GM19023 (cell line): ENCODE measurements around the gene MAPK6.
"Not testable (repeated sequence)": the region's sequence is repeated elsewhere in the genome, so short reads cannot be mapped to it uniquely, and the experiment has no call there.

Experiments
- ATAC-seq: cut with Tn5 transposase; IDR thresholded peaks from one replicate; pipeline ENCODE4 v1.9.1; 2021; ENCODE audit warnings: mild to moderate bottlenecking, moderate library complexity; ENCODE audit not compliant: unreplicated experiment

MAPK6 gene

DNA sequence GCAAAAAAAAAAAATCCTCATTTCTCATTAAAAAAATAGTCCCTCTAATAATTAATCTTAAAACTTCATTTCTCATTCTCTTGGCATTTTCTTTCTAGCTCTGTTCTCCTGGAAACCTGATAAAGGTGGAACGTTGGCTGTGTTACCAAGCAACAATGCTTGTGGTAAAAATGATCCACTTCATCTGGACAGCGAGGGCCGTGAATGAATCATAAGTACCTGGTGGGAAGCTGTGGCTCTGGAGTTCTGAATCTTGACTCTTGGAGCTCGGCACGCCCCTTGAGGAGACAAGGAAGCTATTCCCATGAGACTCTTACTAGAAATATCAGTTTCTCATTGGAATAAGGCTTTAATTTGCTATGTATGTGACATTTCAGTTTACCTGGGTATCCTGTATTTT is 61.0 kb downstream of the MAPK6 start:
- ATAC-seq = no peak

DNA sequence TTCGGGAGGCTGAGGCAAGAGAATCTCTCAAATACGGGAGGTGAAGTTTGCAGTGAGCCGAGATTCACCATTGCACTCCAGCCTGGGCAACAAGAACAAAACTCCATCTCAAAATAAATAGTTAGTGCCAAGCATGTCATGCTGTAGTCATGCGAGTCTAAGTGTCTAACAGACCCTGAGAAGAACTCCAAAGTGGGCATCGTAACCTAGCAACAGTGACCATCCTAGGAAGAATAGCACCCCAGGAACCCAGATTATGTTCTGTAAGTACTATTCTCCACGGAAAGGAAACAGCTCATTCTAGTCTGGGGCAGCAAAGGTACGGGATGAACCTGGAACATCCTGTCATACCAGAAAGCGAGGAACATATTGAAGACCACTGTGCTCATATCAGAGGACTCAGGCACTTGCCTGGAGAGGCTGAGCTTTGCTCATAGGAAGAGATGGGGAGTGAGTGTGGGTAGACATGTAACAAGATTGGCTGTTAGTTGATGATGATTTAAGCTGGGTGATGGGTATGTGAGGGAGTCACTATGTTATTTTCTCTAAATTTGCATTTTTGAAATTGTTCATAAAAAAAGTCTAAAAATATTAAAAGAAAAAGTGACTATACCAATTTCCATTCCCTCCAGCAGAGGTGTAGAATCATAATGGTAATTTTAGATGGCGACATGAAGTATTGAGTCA is 61.8 kb downstream of the MAPK6 start:
- no peak for ATAC-seq

DNA sequence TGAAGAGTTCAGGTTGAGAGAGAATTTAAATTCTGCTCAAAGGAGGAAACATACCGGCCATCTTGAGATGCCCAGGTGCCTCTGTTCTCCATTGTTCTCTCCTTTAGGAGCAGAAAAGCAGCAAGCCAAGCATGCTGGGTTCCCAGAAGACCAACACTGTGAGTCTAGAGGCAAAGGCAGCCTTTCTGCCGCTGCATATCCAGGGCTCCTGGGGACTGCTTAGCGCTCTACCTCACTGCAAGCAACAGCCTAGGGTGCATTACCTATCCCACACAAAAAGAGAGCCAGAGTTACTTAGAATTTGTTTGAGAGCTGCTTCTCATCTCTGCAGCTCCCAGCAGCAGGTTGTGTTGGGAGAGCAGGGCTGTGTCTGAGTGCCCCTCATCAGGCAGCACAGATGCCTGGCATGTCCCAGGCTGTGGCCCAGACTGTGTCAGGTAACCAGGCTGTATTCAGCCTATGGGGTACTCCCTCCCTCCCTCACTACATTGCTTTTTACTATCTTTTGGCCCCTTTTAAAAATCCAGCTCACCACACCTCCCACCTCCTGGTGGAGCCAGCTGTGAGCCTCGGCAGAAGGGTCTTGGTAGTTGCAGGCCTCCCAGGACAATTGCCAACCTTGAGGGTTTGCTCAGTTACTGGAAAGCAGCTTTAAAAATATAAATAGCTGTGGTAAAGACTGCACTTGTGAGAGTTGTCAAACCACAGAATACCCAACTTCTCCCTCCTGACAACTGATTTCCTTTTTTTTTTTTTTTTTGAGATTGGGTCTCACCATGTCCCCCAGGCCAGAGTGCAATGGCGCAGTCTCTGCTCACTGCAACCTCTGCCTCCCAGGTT is 63.4 kb downstream of the MAPK6 start:
- peak; percentile 68 for ATAC-seq

DNA sequence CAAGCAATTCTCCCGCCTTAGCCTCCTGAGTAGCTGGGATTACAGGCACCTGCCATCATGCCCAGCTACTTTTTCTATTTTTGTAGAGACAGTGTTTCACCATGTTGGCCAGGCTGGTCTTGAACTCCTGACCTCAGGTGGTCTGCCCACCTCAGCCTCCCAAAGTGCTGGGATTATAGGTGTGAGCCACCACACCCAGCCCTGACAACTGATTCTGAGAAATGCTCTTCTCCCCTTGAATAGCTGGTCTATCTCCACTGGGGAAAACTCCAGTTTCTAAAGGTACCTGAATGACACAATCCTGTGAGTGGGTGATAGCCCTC is 64.0 kb downstream of the MAPK6 start:
- ATAC-seq = peak; percentile 13

DNA sequence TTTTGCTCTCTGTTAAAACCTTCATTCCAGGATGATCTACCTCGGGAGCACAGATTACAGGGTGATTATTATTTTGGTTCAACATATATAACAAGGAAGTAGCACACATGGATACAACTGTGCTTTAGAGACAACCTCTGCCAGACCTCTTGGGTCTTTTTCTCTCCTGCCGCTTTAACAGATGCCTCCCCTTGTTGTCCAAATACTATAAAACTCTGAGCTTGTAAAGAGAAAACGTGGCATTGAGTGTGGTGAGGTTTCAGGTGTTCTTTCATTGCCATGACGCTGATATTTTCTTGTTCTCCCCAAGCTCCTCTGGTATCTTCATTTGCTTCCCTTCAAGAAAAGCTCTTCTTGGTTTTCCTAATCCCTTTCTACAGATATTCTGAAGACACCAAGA is 64.6 kb downstream of the MAPK6 start:
- no peak for ATAC-seq

DNA sequence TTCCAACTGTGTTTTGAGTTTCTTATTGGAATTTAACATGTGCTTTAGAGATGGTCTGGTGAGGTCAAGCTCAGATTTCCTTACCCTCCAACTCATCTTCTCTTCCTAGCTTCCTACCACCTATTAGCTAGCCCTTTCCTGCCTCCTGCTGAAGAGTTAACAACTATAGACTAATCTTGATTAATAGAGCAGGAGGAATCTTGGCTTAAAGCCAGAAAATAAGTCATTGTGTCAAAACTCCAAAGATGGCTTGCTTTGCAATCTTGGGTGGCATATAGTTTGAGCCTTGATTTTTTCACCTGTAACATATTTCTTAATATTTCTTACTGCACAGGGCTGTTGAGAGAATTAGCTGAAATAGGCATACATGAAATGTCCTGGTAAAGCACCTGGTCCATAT is 66.3 kb downstream of the MAPK6 start:
- no peak for ATAC-seq

DNA sequence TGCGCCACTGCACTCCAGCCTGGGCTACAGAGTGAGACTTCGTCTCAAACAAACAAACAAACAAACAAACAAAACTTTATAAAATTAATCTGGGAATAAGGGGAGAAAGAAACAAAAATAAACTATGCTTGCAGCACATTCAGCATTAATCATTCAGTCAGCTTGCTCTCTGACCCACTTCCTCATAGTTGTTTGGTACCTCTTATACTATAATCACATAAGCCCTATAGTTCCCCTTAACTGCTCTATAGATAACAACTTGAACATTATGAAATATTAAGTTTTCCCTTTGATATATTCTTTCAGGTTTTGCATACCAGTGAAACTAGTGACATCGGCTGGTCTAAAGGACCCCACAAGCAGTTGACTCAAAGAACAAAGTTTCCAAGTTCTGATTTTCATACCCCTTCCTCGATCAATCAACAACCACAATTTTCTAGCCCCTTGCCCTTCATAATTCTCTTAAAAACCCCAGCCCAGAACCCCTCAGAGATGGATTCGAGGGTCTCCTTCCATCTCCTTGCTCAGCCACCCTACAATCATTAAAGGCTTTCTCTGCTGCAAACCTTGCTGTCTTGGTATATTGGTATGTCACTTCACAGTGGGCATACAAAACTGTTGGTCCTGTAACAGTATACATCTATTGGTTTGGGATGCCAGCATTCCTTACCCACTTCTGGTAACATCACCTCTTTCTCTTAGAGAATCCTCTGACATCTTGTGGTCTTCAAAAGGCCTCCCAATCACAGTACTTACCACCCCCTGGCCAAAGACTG is 67.2 kb downstream of the MAPK6 start:
- no peak for ATAC-seq

DNA sequence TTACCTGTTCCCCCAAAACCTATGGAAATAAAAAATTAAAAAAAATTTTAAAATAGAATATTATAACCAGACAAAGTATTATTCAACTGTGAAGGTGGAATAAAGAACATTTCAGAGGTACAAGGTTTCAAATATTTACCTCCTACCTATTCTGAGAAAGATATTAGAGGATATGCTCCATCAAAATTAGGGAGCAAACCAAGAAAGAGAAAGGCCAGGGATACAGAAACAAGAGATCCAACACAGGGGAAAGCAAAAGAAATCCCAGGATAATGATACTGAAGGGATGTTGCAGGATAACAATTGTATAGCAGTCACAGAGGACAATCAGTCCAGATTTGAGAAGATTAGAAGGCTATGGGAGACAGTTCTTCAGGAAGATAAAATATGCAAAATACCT is 71.2 kb downstream of the MAPK6 start:
- ATAC-seq = no peak

DNA sequence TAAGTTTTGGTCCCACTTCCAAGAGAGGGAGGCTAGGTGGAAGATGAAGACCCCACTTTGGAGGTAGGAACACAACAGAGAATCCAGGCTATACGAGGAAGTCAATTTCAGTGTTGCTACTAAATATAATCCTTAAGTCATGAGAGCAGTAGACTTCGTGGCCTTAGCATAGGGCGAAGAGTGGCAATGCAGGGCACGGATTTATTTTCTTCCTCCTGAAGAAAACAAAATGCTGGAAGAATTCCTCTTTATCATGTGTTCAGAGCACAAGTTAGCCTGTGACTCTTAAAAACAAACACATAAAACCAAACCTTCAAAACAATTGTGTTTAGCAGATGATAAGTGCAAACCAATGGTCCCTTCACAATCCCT is 74.1 kb downstream of the MAPK6 start:
- ATAC-seq = no peak

DNA sequence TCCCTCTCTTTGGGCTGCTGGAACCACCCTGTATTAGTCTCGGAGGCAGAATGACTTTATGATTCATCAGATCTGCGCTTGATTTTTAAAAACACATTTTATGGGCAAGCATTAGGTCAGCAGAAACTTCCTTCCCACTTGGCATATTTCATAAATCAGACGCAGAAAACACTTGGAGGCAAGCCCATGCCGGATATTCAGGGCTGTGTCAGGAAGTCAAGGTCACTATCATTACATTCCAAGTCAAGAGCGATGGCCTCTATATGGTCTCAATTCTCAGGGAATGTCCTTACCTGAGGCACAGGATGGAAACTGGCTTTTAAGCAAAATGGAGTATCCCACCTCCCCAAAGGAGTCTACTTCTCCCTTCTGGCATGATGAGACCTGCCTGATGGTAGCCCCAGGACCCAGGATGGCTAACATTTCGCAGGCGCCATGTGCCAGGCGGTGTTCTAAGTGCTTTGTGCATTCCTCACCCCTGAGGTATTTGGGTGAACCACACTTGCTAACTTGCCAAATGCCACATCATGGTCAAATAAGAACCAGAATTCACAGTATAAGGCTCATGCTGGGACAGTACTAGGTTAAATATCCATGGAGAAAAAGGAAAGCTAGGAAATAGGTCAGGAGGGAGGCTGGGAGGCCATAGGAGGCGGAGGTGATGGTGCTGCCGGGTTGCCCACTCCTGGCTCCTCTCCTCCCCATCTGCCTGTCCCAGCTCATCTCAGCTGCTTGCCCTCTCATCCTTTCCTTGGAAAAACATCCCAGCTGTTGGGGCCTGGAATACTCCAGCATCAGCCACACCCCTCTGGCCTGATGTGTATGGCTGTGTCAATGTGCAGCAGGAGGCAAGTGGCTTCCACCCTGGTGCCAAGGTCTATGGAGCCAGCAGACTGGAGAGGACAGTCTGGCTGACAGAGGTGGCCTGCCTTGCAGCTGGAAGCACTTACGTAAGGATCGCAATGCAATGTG is 74.8 kb downstream of the MAPK6 start:
- ATAC-seq = no peak

DNA sequence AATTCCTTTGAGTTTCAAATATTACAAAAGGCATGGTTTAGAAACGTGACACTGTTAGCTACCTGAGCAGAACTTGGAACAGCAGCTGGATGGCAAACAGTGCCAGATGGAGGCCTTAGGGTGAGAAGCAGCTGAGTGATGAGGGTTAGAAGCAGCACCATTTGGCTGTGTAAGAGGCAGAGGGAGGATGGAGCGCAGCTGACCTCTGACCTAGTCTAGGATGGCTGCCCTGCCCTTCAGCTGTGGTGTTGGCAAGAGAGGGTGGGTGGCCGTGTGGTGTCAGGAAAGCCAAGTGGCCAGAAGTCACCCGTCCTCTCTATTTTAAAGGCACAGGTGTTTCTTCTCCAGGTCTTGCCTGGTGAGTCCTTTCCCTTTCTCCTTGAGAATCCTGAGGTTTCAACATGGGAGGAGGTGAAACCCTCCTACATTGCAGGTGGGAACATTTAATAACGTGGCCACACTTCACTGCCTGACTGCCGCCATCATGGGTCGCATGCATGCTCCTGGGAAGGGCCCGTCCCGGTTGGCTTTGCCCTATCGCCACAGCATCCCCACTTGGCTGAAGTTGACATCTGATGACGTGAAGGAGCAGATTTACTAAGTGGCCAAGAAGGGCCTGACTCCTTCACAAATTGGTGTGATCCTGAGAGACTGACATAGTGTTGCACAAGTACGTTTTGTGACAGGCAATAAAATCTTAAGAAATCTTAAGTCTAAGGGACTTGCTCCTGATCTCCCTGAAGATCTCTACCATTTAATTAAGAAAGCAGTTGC is 76.0 kb downstream of the MAPK6 start:
- ATAC-seq = no peak

DNA sequence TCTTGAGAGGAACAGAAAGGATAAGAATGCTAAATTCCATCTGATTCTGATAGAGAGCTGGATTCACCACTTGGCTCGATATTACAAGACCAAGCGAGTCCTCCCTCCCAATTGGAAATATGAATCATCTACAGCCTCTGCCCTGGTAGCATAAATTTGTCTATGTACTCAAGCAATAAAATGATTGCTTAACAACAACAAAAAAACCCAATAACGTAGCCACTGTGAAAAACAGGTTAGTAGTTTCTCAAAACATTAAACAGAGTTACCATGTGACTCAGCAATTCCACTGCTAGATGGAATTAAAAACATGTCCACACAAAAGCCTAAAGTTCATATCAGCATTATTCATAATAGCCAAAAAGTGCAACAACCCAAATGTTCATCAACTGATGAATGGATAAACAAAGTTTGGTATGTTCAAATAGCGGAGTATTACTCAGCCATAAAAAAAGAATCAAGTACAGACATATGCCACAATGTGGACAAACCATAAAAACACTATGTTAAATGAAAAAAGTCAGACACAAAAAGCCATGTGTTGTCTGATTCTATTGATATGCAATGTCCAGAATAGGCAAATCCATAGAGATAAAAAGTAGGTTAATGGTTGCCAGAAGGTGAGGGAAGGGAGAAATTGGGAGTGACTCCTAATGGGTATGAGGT is 76.7 kb downstream of the MAPK6 start:
- no peak for ATAC-seq

DNA sequence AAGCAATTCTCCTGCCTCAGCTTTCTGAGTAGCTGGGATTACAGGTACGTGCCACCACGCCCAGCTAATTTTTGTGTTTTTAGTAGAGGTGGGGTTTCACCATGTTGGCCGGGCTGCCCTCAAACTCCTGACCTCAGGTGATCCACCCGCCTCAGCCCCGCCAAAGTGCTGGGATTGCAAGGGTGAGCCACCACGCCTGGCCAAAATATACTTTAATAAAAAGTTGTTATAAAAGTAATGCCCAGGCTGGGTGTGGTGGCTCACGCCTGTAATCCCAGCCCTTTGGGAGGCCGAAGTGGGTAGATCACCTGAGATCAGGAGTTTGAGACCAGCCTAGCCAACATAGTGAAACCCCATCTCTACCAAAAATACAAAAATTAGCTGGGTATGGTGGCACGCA is 77.5 kb downstream of the MAPK6 start:
- ATAC-seq = not testable (repeated sequence)

DNA sequence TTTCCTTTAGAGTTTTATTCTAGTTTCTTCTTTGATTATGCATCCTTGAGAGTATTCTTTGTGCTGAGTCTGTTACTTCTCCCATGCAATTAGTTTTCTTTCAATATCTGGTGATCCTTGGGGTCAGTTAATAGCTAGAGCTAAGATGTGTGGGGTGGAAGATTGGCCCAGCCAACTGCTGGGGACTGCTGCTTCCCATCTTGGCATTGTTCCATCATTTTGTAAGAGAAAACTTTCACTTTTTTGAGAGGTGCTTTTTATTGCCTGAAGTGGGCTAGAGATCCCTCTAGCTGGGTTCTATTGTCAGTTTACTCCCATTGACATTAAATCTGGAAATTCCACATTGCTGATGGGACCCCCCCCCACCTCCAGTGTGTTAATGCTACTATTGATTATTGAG is 78.2 kb downstream of the MAPK6 start:
- ATAC-seq = no peak

DNA sequence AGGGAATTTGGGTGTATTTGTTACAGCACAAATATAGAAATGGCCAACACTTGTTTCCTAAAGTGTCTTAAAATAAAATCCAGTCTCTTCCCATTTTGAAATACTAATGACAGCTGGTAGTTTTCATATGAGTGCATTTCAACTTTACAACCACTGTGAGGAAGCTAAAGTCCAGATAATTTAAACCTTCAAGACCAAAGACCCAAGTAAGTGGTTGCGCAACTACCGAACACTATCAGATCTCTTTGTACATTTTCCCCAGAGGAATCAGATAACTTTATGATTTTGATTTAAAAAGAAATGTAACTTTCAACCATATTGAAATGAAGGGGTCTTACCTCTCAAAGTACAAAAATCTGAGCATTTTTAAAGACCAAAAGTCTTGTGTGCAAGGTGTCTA is 79.3 kb downstream of the MAPK6 start:
- no peak for ATAC-seq

DNA sequence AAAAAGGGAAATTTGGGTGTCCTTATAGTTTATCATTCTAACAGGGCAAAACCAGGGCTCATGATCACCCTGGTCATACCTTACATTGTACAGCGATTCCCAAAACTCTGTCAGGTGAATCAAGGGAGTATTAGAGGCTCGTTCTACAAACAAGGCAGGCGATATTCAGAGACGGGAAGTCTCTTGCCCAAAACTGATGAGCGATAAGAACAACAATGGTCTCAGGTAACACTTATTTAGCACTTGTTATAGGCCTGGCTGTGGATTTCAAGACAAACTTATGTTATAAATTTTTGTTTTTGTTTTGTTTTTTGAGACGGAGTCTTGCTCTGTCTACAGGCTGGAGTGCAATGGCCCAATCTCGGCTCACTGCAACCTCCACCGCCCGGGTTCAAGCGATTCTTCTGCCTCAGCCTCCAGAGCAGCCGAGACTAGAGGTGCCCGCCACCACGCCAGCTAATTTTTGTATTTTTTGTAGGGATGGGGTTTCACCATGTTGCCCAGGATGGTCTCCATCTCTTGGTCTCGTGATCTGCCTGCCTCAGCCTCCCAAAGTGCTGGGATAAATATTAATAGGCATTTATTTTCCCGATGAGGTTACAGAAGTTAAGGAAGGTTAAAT is 80.7 kb downstream of the MAPK6 start:
- no peak for ATAC-seq

DNA sequence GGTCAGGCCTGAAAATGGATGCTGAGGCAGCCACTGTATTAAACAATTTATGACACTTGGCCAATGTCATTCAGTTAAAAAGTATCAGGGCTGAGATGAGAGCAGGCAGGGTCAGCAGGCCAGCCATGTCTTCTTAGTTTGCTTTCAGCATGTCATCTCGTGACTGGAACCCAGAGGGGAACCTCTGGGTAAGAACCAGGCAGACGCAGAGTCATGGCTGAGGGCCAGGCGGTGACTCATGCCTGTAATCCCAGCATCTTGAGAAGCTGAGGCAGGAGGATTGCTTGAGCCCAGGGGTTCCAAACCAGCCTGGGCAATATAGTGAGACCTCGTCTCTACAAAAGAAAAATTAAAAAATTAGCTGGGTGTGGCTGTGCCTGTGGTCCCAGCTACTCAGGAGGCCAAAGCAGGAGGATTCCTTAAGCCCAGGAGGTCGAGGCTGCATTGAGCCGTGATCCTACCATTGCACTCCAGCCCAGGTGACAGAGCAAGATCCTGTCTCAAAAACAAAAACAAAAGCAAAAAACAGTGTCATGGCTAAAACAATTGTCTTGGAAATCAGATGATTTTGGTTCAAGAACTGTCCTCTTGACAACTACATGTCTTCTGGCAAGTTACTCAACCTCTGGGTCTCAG is 81.9 kb downstream of the MAPK6 start:
- ATAC-seq = no peak

DNA sequence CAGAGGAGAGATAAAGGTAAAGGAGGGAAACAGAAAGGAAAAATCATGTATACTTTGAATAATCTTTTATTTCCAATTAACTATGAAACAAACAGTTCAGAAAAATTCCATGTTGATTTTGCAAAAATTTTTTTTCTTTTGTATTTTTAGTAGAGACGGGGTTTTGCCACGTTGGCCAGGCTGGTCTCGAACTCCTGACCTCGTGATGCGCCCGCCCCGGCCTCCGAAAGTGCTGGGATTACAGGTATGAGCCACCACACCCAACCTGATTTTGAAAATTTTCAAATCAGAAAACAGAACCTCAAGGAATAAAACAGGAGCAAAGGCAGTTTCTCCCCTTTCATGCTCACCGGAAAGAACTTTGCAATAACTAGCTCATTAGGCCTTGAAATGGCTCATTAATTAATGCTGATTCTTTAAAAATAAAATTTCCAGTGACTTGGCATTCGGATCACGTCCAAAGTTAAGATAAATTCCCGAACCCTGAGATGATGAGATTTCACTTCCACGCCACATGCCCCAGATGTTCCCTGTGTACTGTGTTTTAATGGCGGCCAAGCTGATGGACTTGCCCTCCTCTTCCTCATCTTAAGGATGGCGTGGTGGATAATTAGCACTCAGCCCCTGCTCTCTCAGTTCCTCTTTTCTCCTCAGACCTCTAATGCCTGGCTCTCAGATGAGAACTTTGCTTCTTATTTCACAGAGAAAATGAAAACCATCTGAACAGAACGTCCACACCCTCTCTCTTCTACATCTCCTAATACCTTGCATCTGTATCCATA is 82.7 kb downstream of the MAPK6 start:
- no peak for ATAC-seq
